PC-9 (cell line): ENCODE data around the gene NRXN2.

ENCODE experiments used
- EZH2 ChIP-seq: fragments of 200-600 bp; sonication (generic); IDR thresholded peaks from 2 replicates; pipeline ENCODE4 v1.8.0; 2017; ENCODE audit warnings: antibody characterized with exemption, low read depth
- TF ChIP-seq, protein P1 (sequence below): fragments of 200-600 bp; sonication (generic); conservative IDR thresholded peaks from 2 replicates; pipeline ENCODE4 v1.6.1; 2017; ENCODE audit warnings: mixed run types, antibody characterized with exemption, mild to moderate bottlenecking, moderate library complexity

- TF ChIP-seq, protein P1, sequence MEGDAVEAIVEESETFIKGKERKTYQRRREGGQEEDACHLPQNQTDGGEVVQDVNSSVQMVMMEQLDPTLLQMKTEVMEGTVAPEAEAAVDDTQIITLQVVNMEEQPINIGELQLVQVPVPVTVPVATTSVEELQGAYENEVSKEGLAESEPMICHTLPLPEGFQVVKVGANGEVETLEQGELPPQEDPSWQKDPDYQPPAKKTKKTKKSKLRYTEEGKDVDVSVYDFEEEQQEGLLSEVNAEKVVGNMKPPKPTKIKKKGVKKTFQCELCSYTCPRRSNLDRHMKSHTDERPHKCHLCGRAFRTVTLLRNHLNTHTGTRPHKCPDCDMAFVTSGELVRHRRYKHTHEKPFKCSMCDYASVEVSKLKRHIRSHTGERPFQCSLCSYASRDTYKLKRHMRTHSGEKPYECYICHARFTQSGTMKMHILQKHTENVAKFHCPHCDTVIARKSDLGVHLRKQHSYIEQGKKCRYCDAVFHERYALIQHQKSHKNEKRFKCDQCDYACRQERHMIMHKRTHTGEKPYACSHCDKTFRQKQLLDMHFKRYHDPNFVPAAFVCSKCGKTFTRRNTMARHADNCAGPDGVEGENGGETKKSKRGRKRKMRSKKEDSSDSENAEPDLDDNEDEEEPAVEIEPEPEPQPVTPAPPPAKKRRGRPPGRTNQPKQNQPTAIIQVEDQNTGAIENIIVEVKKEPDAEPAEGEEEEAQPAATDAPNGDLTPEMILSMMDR, result no peak
- no peak for TF ChIP-seq EZH2
Observed at GRCh38 chr11:64762674-64763525, 39.9 kb upstream of the NRXN2 start.
